Measurements from ENCODE around the gene DMRTC1. TPM values are rescaled to one million over a fixed set of nuclear protein-coding genes. Genes with fewer than 3 reads are reported as not detected.
"Not testable (repeated sequence)": the region's sequence is repeated elsewhere in the genome, so short reads cannot be mapped to it uniquely, and the experiment has no call there.

DMRTC1 gene, protein sequence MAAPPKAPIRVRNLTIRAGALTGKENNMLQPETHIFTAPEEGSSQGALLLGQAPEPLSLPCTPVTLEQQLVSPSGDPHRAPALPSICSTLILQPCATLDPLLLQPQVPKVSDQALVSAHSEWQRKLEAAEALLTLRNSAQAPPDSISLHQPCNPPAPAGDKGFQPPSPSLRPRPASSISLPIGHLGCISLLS
- total RNA-seq = 0.62 TPM

GRCh38 chrX:72943819-72944169 is at the start of gene DMRTC1:
Gene DMRTC1 (minus strand): TSS chrX:72943837. CDS start chrX:72875694, 68,143 bp downstream.
- DNase-seq = not testable (repeated sequence)

DNA sequence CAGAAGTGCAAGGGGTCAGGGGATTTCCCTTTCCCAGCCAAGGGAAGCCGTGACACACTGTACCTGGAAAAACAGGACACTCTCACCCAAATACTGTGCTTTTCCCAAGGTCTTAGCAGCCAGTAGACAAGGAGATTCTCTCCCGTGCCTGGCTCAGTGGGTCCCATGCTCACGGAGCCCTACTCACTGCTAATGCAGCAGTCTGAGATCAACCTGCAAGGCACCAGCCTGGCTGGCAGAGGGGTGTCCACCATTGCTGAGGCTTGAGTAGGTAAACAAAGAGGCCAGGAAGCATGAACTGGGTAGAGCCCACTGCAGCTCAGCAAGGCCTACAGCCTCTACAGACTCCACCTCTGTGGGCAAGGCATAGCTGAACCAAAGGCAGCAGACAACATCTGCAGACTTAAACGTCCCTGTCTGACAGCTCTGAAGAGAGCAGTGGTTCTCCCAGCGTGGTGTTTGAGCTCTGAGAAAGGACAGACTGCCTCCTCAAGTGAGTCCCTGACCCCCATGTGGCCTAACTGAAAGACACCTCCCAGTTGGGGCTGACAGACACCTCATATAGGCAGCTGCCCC is 37.3 kb upstream of the DMRTC1 start:
- not testable (repeated sequence) for DNase-seq

- DNase-seq = not testable (repeated sequence)
Measured at GRCh38 chrX:72974885-72975284, 31.2 kb upstream of the DMRTC1 start.

DNA sequence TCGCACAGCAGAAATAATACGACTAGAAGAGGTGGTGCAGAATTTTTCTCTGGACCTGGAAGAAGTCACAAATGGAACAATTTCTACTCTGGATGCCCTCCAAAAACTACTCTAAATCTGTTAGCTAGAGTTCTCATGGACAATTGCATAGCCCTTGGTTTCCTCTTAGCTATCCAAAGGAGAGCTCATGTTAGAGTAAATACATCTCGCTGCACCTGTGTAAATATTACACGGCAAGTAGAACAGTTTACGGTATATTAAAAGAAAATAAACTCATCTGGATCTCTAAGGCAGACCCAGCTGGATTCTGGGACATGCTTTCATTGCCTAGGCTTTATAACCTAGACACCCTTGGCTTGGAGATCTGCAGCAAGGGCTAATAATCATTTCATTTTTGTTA is 28.2 kb upstream of the DMRTC1 start:
- not testable (repeated sequence) for DNase-seq

- not testable (repeated sequence) for DNase-seq
Measured at GRCh38 chrX:72959971-72960370, 16.3 kb upstream of the DMRTC1 start.

GRCh38 chrX:72943035-72943818 is 410 bp downstream of the DMRTC1 start:
- not testable (repeated sequence) for DNase-seq

GRCh38 chrX:72942272-72942671 is 1.4 kb downstream of the DMRTC1 start:
- not testable (repeated sequence) for DNase-seq

DNA sequence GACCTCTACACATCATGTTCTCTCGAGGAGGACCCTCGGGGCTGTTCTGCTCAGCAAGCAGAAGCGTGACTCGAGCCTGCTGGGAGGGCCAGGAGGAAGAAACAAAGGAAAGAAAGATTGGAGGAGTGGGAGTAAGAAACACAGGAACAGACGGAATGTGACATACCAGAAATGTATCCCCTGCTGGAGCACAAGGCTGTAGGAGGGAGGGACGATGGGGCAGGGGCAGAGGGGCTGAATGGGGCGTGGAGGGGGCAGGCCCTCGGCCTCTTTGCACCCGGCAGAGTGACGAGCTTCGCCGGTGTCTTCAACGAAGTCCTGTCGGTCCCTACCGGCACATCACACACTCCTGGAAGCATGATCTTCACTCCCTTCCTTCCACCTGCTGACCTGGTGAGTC is 5.7 kb downstream of the DMRTC1 start, which contains the start of gene FAM236A:
Gene FAM236A (plus strand): TSS at position 301 of the 400 bp plus-strand sequence. CDS start 57 bp downstream, at position 358.
- not testable (repeated sequence) for DNase-seq

- not testable (repeated sequence) for DNase-seq
Measured at GRCh38 chrX:72936882-72937455, 6.7 kb downstream of the DMRTC1 start.

DNA sequence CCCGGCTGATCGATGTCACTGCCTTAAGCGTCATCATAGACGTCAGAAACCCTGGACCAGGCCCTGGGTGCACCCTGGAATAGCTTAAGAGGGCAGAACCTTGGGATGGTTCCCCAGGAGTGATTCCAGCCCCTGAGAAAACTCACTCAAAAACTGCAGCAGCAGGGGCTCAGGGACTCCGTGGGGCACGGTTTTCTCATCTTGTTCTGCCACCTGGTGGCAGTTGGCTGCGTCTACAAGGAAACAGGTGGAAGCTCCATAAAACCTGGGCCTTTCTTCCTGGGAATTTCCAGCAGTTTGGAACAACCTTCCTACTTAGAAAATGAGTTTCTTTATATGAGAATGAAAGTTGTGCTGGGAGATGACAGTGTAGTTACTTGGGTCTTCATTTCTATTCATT is 7.2 kb downstream of the DMRTC1 start:
- DNase-seq = not testable (repeated sequence)

- DNase-seq = not testable (repeated sequence)
Measured at GRCh38 chrX:72932283-72932682, 11.4 kb downstream of the DMRTC1 start.

- not testable (repeated sequence) for DNase-seq
Measured at GRCh38 chrX:72916096-72916495, 27.5 kb downstream of the DMRTC1 start.

DNA sequence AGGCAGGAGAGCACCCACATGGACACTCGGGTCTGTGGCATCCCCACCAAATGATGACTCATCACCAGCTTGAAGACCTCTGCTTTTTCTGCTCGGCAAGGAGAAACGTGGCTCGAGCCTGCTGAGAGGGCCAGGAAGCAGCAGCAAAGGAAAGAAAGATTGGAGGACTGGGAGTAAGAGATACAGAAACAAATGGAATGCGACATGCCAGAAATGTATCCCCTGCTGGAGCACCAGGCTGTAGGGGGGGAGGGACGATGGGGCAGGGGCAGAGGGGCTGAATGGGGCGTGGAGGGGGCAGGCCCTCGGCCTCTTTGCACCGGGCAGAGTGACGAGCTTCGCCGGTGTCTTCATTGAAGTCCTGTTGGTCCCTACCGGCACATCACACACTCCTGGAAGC is 31.3 kb downstream of the DMRTC1 start, which contains the start of gene FAM236C:
Gene FAM236C (plus strand): TSS at position 301 of the 400 bp plus-strand sequence. CDS start 100 bp downstream, outside the sequence.
- DNase-seq = not testable (repeated sequence)

DNA sequence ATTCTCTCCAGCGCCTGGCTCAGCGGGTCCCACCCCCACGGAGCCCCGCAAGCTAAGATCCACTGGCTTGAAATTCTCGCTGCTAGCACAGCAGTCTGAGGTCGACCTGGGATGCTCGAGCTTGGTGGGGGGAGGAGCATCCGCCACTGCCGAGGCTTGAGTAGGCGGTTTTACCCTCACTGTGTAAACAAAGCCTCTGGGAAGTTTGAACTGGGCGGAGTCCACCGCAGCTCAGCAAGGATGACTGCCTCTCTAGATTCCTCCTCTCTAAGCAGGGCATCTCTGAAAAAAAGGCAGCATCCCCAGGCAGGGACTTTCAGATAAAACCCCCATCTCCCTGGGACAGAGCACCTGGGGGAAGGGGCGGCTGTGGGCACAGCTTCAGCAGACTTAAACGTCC is 53.9 kb downstream of the DMRTC1 start:
- DNase-seq = not testable (repeated sequence)

DNA sequence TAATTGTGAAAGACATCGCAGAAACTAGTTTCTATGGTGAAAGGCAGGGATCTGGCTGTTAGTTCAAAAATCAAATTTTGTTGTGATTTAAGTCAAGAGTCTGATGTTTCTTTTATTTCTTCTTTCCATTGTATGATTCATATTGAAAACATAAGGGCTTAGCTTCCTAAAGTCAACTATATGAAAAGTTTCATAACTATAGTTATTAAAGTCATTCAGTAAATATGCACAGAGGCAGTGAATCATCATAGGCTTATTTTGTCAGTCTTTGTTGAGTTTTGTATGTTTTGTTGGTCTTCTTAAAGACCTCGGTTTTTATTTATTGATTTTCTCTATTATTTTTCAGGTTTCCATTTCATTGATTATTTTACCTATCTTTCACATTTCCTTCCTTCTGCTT is 60.7 kb downstream of the DMRTC1 start:
- not testable (repeated sequence) for DNase-seq

DNA sequence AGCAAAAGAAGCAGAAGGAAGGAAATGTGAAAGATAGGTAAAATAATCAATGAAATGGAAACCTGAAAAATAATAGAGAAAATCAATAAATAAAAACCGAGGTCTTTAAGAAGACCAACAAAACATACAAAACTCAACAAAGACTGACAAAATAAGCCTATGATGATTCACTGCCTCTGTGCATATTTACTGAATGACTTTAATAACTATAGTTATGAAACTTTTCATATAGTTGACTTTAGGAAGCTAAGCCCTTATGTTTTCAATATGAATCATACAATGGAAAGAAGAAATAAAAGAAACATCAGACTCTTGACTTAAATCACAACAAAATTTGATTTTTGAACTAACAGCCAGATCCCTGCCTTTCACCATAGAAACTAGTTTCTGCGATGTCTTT is 106.1 kb downstream of the DMRTC1 start:
- DNase-seq = not testable (repeated sequence)

DNA sequence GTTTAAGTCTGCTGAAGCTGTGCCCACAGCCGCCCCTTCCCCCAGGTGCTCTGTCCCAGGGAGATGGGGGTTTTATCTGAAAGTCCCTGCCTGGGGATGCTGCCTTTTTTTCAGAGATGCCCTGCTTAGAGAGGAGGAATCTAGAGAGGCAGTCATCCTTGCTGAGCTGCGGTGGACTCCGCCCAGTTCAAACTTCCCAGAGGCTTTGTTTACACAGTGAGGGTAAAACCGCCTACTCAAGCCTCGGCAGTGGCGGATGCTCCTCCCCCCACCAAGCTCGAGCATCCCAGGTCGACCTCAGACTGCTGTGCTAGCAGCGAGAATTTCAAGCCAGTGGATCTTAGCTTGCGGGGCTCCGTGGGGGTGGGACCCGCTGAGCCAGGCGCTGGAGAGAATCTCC is 112.9 kb downstream of the DMRTC1 start:
- not testable (repeated sequence) for DNase-seq

Other genes starting within 250 kb of the DMRTC1 start
- 16.6 TPM for gene PHKA1, start 229.5 kb downstream of the DMRTC1 start, total RNA-seq
- gene DMRTC1B, start 166.9 kb downstream of the DMRTC1 start, total RNA-seq = not detected
- gene FAM236B, start 161.2 kb downstream of the DMRTC1 start, total RNA-seq = not detected
- not detected for gene FAM236D, start 135.6 kb downstream of the DMRTC1 start, total RNA-seq
- not detected for gene FAM236C, start 31.2 kb downstream of the DMRTC1 start, total RNA-seq
- gene FAM236A, start 5.6 kb downstream of the DMRTC1 start, total RNA-seq = not detected
- not detected for gene PABPC1L2B, start 59.1 kb upstream of the DMRTC1 start, total RNA-seq
- not detected for gene PABPC1L2A, start 135.7 kb upstream of the DMRTC1 start, total RNA-seq